HG03280 (cell line): ENCODE results near the gene FAM81A.
"Not testable (repeated sequence)": the region's sequence is repeated elsewhere in the genome, so short reads cannot be mapped to it uniquely, and the experiment has no call there.

Experiments used
- ATAC-seq: cut with Tn5 transposase; IDR thresholded peaks from one replicate; pipeline ENCODE4 v1.9.1; 2021; ENCODE audit warnings: mild to moderate bottlenecking, moderate library complexity; ENCODE audit not compliant: unreplicated experiment

The FAM81A gene

DNA sequence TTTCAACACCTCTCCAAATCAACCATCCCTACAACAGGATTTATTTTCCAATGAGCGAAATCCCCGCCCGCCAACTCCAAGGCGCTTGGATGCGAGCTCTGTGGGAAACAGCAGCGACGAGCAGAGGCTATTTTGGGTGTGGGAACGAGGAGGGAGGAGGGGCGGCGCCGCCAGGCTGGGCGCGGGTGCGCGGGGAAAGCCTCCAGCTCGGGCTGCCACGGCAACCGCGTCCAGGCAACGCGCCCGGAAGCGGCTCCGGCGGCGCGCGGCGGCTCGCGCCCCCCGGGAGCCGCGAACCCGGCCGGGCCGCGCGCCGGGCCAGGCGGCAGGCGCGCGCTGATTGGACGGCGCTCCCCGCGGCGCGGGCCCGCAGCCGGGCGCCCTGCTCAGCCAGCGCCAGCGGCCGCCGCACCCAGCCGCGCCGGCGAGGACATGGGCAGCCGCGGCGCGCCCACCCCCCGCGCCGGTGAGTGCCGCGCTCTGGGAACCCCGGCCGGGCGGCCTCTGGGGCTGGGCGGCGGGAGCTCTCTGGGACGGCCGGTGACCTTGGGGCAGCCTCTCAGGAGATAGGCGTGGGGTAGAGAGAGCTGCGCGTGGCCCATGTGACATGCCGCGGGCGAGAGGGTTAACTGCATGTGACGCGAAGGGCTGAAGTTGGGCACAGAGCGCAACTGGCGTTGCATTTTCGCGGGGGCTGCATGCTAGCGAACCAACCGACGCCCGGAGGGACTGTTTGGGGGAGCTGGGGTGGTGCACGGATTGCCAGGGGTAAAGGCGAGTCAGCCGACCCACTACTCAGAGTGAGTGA is at the start of gene FAM81A:
Gene FAM81A, plus strand, starts transcription at position 370 of the 808 bp plus-strand sequence. CDS start 20,441 bp downstream, outside the sequence.
- ATAC-seq, result peak; percentile 86

DNA sequence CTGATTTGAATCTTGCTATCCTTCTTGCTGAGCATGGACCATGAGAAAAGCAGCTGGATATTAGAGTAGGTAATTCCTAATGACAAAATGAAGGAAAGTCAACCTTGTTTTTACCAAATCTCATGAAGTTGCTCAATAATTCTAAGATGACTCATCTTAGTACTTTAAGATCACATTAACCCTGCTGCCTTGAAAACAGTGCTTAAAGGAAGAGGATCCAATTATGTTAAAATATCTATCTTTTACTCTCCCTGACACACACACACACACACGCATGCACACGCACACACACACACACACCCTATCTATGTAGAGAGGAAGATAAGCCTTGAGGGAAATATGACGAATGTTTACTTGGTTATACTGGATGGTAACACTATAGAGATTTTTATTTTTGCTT is 49.3 kb upstream of the FAM81A start:
- ATAC-seq, result no peak

DNA sequence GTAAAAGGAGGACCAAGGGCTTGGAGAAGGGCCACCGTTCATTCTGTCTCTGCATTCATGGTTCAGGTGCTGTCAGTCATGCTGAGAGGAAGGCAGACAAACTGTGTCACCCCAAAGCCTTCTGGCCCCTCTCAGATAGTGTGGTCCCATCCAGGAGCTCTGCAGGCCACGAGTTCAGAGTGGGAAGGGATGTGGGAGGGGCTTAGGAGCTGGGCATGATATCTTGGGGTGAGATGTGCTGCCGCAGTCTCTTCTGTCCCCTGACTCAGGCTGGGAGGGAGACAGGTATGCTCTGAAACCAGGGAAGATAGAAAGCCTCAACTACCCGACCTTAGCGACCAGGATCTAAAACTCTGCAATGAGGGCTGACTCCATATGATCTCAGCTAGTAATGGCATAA is 45.7 kb upstream of the FAM81A start:
- ATAC-seq, result no peak

DNA sequence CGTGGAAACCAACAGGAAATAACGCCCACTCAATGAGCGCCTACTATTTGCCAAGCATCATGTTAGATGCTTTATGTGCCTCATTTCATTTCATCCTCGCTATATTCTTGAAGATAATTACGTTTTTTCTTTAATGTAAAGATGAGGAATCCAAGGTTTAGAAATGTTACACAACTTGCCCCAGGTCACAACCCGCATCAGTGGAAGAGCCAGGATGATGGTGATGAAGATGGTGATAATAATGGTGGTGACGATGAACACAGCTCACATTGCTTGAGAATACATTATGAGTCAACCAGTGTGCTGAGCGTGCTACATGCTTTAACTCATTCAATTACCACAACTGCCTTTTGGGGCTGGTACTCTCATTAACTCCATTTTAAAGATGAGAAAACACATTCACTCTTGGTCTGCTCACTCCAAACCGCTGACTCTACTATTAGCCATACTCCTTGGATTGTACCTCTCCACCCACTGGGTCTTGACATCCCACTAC is 43.8 kb upstream of the FAM81A start:
- no peak for ATAC-seq

DNA sequence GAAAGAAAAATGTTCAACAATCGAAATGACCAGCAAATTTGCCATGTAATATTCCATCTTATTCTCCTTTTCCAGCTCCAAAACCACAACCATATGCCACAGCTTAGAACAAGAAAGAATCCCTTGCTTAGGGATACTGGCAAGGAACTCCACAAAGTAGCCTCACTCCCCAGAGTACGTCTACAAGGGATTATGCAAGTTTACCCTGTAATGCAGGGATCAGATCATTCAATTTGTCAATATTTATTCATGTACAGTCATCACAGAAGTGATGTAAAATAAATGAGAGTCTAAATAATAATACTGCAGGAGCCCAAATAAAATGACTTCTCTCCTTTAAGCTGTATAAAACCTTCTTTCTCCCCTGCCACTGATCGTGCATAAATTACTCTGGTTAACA is 41.8 kb upstream of the FAM81A start:
- ATAC-seq, result no peak

DNA sequence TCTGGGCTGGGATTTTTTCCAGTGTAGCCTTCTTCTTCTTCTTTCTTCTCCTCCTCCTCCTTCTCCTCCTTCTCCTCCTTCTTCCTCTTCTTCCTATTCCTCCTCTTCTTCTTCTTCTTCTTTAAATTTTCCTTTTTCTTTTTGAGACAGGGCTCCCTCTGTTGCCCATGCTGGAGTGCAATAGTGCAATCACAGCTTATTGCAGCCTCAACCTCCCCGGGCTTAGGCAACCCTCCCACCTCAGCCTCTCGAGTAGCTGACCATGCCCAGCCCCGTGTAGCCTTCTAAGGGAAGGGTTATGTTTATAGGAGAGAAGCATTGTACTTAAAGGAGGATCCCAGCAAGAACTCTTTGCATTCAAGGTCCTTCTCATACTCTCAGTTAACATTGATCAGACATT is 41.3 kb upstream of the FAM81A start:
- no peak for ATAC-seq

DNA sequence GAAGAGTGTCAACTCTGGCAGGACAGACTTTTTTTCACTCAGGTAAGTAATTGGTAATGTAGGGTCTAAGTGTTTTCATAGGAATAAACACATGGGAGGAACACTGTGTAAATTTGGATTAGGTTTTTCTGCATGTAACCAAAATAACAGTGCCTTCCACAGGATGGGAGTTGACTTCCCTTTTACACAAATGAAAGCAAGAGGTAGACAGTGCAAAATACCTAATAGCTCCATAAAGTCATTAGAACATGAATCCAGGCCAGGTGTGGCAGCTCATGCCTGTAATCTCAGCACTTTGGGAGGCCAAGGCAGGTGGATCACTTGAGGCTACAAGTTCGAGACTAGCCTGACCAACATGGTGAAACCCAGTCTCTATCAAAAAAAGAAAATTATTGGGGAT is 39.8 kb upstream of the FAM81A start:
- no peak for ATAC-seq

DNA sequence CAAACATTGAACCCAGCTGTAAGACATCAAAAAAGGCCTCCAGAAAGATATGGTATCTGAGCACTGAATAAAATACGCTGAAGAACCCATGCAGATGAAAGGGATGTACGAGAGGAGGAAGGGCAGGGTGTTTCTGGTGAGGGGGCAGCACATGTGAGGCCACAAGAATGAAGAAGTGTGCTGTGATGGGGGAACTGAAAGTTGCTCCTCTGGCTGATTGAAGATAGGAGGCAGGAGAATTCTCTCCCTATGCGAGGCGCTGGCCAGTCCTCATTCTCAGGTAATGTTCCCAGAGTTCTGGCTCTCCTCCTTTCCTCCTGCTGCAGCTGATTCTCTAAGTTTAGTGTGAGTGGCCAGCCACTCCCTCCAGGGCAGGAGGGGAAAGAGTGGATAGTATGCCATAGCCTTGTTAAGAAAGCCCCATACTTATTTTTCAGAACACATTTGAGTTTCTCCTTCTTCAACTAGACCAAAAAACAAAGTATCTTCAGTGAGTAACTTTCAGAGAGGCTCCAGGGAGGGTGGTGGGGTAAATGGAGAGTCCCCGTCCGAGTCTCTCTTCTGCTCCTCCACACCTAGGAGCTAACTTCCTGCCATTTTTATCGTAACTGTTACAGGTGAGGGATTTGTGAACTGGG is 38.4 kb upstream of the FAM81A start:
- ATAC-seq, result peak; percentile 72

DNA sequence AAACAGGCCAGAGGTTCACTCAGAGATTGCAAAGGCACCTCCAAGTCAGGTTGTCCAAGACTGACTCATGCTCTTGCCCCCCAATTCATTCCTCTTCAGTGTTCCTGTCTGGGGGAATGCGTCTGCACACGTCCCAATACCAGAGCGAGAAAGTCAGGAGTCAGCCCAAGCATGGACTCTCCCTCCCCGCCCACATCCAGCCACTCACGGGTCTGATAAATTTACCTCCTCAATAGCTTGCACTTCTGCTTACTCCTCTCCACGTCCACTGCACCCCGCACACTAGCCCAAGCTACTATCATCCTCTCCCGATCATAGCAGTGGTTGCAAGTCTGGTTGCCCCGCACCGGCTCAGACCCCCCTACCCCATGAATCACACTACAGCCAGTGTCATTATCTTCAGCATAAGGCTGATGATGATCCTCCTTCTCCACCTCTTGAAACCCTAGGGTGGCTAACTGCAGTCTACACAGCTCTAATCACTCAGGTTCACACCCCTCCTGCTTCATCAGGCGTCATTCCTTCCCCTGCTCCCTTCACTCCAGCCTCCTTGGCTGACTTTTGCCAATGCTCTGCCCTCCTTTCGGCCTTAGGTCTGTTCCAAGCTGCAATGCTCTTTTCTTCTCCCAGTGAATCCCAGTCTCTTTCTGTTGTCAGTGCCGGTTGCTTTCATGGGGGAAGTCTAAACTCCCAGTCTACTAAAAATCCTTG is 37.7 kb upstream of the FAM81A start:
- ATAC-seq, result peak; percentile 11

DNA sequence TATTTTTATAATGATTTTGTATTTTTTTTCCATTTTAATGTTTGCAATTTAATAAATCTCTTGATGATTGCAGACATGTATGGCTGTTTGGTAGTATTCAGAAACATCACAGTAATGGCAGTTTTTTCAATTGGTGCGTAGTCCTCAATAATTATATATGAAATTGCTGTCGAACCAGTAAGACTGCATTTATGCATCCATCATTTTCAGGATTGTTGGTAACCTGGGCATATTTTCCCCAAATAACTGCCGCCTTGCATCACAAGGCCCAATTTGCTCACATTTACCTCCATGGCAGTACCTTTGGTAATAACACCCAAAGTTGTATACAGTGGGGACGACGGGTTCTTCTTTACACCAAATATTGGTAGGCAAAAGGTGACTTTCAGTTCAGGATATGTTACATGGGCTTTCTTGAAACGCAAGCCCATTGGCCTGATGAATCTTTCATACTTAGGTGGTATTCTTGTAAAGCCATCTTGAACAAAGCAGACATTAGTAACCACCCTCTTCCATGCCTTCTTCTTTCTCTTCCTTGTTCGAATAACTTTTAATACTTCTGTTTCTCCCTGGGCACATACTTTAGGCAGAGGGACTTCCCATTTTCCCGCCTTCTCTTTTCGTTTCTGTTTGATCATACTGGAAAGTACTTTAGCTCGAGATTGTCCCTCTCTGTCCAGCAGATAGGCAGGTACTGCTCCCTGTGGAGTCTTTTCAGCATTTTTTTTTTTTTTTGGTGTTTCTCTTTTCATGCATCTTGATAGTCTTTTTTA is 36.7 kb upstream of the FAM81A start:
- not testable (repeated sequence) for ATAC-seq

DNA sequence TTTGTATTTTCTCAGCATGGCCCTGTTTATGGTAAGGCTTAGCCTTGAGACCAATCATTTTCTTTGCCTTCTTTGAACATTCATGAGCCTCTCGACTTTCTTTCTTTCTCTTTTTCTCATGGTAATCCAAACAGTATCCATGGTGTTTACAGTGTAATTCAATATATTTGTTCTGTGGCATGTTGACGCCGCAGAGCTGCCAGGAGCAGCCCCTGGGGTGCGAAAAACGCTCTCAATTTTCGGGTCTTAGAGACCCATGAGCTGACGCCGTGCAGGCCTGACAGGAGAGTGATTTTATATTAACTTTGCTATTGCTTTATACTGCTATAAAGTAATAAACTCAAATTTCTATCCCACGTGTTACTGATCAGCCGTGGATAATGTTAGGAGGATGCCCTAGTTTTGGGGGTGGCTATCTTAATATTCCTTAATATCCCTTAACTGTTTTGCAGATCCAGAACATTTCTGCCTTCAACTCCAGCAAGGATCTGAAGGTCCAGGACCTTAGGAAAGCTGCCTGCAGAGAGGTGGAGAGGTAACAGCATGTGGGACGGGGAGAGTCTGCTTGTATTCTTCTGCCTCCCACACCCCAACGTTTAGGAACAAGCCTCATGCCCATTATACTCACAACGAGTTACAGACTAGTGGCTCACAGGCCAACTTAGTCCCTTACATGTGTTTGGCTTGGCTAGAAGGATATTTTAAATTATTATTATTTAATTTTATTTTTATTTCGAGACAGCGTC is 36.0 kb upstream of the FAM81A start:
- ATAC-seq, result no peak

DNA sequence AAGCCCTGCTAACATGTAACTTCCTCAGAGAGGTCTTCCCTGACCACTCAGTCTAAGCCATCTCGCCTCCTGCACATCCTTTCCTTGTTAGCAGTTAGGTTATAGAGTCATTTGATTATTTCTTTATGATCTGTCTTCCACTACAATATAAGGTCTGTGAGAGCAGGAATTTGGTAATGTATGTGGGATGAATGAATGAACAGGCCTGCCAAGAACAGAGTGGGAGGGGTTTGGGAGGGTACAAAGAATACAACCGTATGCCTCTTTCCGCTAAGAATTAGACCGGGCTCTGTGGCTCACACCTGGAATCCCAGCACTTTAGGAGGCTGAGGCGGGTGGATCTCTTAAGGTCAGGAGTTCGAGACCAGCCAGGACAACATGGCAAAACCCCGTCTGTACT is 32.9 kb upstream of the FAM81A start:
- no peak for ATAC-seq

DNA sequence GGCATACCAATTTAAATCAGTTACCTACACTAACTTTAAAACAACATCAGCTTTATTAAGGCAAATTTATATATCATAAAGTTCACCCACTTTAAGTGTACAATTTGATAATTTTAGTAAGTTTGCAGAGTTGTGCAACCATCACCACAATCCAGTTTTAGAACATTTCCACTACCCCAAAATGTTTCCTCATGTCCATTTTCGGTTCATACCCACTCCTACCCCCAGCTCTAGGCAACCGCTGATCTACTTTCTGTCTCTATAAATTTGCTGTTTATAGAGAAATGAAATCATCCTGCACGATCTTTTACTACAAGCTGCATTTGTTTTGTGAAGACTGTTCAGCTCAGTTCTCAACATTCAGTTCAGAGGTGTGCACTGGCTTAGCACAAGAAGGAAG is 31.5 kb upstream of the FAM81A start:
- ATAC-seq, result no peak

DNA sequence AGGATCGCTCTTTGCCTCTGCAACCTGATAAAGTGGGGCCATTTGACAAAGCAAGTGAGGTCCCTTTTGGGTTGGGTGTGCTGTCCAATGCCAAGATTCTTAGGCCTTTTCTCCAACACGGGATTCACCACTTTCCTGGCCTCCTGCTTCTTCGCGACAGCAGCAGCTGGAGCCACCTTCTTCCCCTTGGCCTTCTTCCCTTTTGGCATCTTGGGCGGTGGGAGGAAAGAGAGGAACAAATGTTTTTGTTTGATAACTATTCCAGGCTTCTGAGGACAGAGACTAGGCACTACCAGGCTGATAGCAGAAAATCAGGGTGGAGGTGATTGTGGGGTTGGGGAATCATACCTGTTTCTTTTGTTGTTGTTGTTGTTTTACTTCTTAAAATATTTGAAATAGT is 30.0 kb upstream of the FAM81A start:
- no peak for ATAC-seq

DNA sequence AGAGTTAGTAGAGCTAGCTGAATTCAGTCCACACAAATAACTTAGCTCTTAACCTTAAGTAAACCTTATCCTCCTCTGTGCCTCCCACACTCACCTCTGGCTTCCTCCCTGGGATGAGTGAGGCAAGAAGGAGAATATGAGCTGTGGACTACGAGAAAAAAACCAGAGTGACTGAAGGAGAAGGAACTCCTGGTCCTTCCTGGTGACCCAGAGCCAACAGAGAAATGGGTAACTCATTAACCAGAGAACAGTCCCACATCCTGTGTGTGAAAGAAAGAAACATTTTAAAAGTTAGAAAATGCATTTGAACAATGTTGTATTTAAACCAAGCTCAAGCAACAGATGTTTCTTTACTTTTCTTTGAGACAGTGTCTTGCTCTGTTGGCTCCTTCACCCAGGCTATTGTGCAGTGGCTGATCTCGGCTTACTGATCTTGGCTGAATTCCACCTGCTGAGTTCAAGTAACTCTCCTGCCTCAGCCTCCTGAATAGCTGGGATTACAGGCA is 27.5 kb upstream of the FAM81A start:
- ATAC-seq, result no peak

DNA sequence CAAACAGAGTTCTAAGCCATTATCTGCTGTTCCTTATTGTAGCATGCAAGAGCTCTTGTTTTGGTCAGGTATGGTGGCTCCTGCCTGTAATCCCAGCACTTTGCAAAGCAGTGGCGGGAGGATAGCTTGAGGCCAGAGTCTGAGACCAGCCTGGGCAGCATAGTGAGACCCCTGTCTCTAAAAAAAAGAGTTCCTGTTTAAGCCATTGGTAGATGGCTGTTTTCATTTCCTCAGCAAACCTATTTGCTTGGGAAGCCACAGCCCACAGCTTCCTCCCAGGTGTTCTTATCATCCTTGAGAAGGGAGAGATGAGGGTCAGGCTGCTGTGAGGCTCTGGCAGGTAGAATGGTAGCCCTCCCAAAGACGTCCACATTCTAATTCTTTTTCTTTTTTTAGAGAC is 24.4 kb upstream of the FAM81A start:
- ATAC-seq, result no peak

DNA sequence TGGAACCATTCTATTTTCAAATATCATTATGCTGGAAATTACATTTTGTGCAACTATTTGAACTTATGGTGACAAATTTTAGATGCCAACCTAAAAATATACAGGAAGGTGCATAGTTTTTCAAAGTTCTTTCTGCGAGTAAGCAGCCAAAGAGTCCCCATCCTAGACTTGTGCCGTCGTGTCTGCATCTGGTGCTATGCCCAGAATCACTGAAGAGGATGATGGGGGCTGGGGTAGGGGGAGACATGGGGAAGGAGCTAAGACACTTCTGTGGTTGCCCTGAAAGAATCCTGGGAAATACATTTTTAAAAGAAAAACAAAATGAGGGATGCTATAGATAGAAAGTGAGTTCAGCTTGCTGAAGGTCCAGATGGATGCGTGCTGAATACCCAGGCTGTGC is 21.2 kb upstream of the FAM81A start:
- ATAC-seq, result no peak

DNA sequence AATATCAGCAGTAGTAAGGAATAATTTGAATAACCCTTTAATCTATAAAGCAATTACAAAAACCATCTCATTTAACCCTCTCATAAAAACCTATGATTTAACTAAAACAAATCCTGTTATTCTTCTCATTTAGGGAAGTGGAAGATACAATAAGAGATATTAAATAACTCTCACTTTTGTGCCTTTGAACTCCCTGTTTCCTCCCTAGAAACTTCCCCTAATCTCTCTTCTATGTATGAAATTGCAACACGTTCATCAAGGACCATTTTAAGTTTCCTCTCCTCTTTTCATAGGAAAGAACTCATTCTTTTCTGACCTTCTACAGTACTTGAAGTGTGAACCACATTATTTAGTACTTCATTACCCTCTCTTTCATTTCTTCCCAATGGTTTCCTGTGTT is 18.8 kb upstream of the FAM81A start:
- ATAC-seq, result no peak

DNA sequence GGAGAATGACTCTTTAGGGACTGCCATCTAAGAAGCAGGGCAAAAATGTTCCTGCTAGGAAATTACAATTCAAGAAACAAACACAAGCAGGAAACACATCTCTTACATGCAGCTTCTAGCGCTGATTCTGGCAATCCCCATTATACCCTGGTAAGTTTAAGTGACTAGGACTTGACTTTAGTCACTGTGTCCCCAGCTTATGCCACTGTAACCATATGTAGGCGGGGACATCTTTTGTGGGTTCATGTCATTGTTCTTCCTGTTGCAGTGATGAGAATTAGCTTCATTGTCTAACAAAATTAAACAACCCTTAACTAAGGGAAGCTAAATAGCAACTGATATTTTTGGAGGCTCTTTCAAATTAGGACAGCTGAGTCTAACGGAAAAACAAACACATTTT is 17.9 kb upstream of the FAM81A start:
- no peak for ATAC-seq

DNA sequence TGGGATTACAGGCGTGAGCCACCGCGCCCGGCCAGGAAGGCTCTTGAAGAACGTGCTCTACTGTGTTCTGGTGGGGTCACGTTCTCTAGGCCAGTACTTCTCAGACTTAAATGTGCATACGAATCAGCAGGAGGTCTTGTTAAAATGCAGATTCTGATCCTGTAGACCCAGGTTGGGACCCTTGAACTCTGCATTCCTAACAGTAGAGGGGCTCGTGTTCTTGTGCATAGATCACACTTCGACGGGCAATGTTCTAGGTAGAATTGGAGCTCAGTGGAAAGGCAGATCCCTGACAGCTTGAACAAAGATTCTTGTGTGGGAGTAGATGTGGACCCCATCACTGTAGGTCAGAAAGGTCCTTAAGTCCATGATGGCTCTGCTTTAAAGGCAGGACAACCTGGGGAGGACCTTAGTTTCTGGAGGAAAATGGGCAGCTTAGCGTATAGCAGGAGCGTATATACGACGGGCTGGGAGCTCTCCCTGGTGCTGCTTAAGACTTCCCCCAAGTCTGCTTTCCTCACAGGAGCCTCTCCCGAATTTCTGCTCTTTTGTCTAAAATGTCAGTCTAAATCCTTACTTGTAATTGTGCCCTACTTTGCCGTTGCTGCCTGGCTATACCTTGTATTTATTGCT is 16.9 kb upstream of the FAM81A start:
- no peak for ATAC-seq
